Vagina (tissue), 2 donors: Measurements from ENCODE around the gene SLC24A1. TPM values are rescaled to one million over a fixed set of nuclear protein-coding genes. Genes with fewer than 3 reads are reported as not detected.

ENCODE experiments used
- DNase-seq, 2 donors: peaks; one replicate each; pipeline ENCODE4 v3.0.0-alpha.2; 2017; ENCODE audit errors: extremely low spot score in 2 of 2
- H3K27ac ChIP-seq: fragments of 200-600 bp; sonication (generic); one replicate; pipeline ENCODE4 v1.5.1; 2019
- H3K27me3 ChIP-seq: fragments of 200-600 bp; sonication (generic); one replicate; pipeline ENCODE4 v1.5.1; 2019
- H3K36me3 ChIP-seq, 2 donors: fragments of 200-600 bp; sonication (generic); one replicate each; pipeline ENCODE4 v1.5.1; 2017 to 2019
- H3K4me1 ChIP-seq: fragments of 200-600 bp; sonication (generic); one replicate; pipeline ENCODE4 v1.5.1; 2019
- H3K4me3 ChIP-seq, 2 donors: fragments of 200-600 bp; sonication (generic); 1 replicate in 1 of 2; 2 replicates in 1 of 2; pipeline ENCODE4 v1.5.1; 2016 to 2019
- H3K9me3 ChIP-seq: fragments of 200-600 bp; sonication (generic); one replicate; pipeline ENCODE4 v1.5.1; 2019
- CTCF ChIP-seq, 3 experiments: fragments of 450-650 bp in 2 of 3; fragments of 200-600 bp in 1 of 3; sonication (generic) in 1 of 3; IDR thresholded peaks; one replicate each; pipeline ENCODE4 v1.5.1; 2017 to 2019; ENCODE audit warnings: antibody characterized with exemption in 3 of 3, mild to moderate bottlenecking in 2 of 3, moderate library complexity in 2 of 3
- POLR2A ChIP-seq, 2 donors: fragments of 450-650 bp; IDR thresholded peaks; one replicate each; pipeline ENCODE4 v1.6.1; 2017; ENCODE audit warnings: antibody characterized with exemption in 2 of 2, mild to moderate bottlenecking in 2 of 2, moderate library complexity in 2 of 2
- POLR2AphosphoS5 ChIP-seq, 2 donors: sonication (generic); formaldehyde crosslinking; IDR thresholded peaks; one replicate each; pipeline ENCODE4 v1.9.0; 2017; ENCODE audit warnings: antibody characterized with exemption in 2 of 2, mild to moderate bottlenecking in 2 of 2, low read depth in 1 of 2; ENCODE audit not compliant: insufficient read depth in 1 of 2
- intact Hi-C: fragments of 100-400 bp; cut with DNase I; formaldehyde crosslinking; loops from one replicate; pipeline ENCODE4 v1.15.1; 2023
- total RNA-seq: library from RNA; depleted of rRNA; stranded (reverse); fragments of >200 nt; gene quantifications from one replicate; pipeline ENCODE4 v1.2.3, GENCODE V29; 2016

SLC24A1 gene
- total RNA-seq, 1 donor from 2014 or later, result 7.4 TPM

- Histone ChIP-seq H3K9me3 (no peaks in the 10 kb centered on the region), H3K27ac (no peak overlapping the region), H3K36me3 (no peaks in the 10 kb centered on the region), H3K4me1 (peaks cover 4% of the 10 kb centered on the region), H3K27me3 (no peaks in the 10 kb centered on the region), H3K4me3 (no peak overlapping the region)
- intact Hi-C loops, result no loop called here
- TF ChIP-seq POLR2AphosphoS5 (IDR thresholded peaks at IDR 0.05; ENCODE audit: insufficient read depth in 1 of 2, low read depth in 1 of 2) (no peak), POLR2A (IDR thresholded peaks at IDR 0.05) (no peak), CTCF (IDR thresholded peaks at IDR 0.05) (no peak)
- no peak for DNase-seq
These were observed 17.8 kb downstream of the SLC24A1 start for GRCh38 chr15:65639509-65639908.

GRCh38 chr15:65641768-65642475, 20.2 kb downstream of the SLC24A1 start:
- H3K27ac ChIP-seq, result no peak overlapping the region
- no peaks in the 10 kb centered on the region for H3K36me3 ChIP-seq
- TF ChIP-seq POLR2AphosphoS5 (IDR thresholded peaks at IDR 0.05; ENCODE audit: insufficient read depth in 1 of 2, low read depth in 1 of 2), result no peak
- no peak for TF ChIP-seq POLR2A (IDR thresholded peaks at IDR 0.05)
- TF ChIP-seq CTCF (IDR thresholded peaks at IDR 0.05), result no peak
- H3K4me3 ChIP-seq, result no peak overlapping the region
- no peaks in the 10 kb centered on the region for H3K9me3 ChIP-seq
- H3K27me3 ChIP-seq, result no peaks in the 10 kb centered on the region
- peaks cover 4% of the 10 kb centered on the region for H3K4me1 ChIP-seq
- intact Hi-C loops, result no loop called here
- no peak for DNase-seq

- no peaks in the 10 kb centered on the region for H3K9me3 ChIP-seq
- H3K4me3 ChIP-seq, result no peak overlapping the region
- no peaks in the 10 kb centered on the region for H3K27me3 ChIP-seq
- no peak for TF ChIP-seq CTCF (IDR thresholded peaks at IDR 0.05)
- no peak for TF ChIP-seq POLR2A (IDR thresholded peaks at IDR 0.05)
- no peak for TF ChIP-seq POLR2AphosphoS5 (IDR thresholded peaks at IDR 0.05; ENCODE audit: insufficient read depth in 1 of 2, low read depth in 1 of 2)
- DNase-seq, result no peak
- H3K4me1 ChIP-seq, result peaks cover 4% of the 10 kb centered on the region
- intact Hi-C loops, result no loop called here
- no peaks in the 10 kb centered on the region for H3K36me3 ChIP-seq
- H3K27ac ChIP-seq, result no peak overlapping the region
These were observed 20.9 kb downstream of the SLC24A1 start for GRCh38 chr15:65642594-65642993.

- no peak for TF ChIP-seq POLR2AphosphoS5 (IDR thresholded peaks at IDR 0.05; ENCODE audit: insufficient read depth in 1 of 2, low read depth in 1 of 2)
- DNase-seq, result no peak
- no peak overlapping the region for H3K27ac ChIP-seq
- H3K4me1 ChIP-seq, result no peaks in the 10 kb centered on the region
- no peaks in the 10 kb centered on the region for H3K27me3 ChIP-seq
- no peak overlapping the region for H3K4me3 ChIP-seq
- no peaks in the 10 kb centered on the region for H3K9me3 ChIP-seq
- no peaks in the 10 kb centered on the region for H3K36me3 ChIP-seq
- intact Hi-C loops, result no loop called here
These were observed 22.5 kb downstream of the SLC24A1 start for GRCh38 chr15:65644282-65644681.

GRCh38 chr15:65645392-65645791, 23.7 kb downstream of the SLC24A1 start:
- no peak for TF ChIP-seq POLR2AphosphoS5 (IDR thresholded peaks at IDR 0.05; ENCODE audit: insufficient read depth in 1 of 2, low read depth in 1 of 2)
- no peak for TF ChIP-seq POLR2A (IDR thresholded peaks at IDR 0.05)
- no peak for TF ChIP-seq CTCF (IDR thresholded peaks at IDR 0.05)
- H3K4me1 ChIP-seq, result no peaks in the 10 kb centered on the region
- no peaks in the 10 kb centered on the region for H3K27me3 ChIP-seq
- no peak for DNase-seq
- intact Hi-C loops, result no loop called here
- no peaks in the 10 kb centered on the region for H3K9me3 ChIP-seq
- H3K4me3 ChIP-seq, result no peak overlapping the region
- H3K27ac ChIP-seq, result no peak overlapping the region
- no peaks in the 10 kb centered on the region for H3K36me3 ChIP-seq
